ENCODE results near the gene EXOSC5.
A peak's percentile ranks its signal among the peaks of the same experiment; 100 is the strongest.
"Not testable (repeated sequence)": the region's sequence is repeated elsewhere in the genome, so short reads cannot be mapped to it uniquely, and the experiment has no call there.

Gene EXOSC5

GRCh38 chr19:41416194-41416674 is 19.1 kb upstream of the EXOSC5 start:
- FAIRE-seq (no peak), DNase-seq (ENCODE audit: insufficient read length, low spot score) (no peak)
- no peak for TF ChIP-seq TAF1 (IDR thresholded peaks at IDR 0.05; ENCODE audit: low read depth, low read length)
- no peak for TF ChIP-seq POLR2A (IDR thresholded peaks at IDR 0.05; ENCODE audit: low read depth, low read length)
- TF ChIP-seq POU2F2 (IDR thresholded peaks at IDR 0.05; ENCODE audit: low read depth, low read length): no peak
- no peak for TF ChIP-seq PAX5 (IDR thresholded peaks at IDR 0.05; ENCODE audit: insufficient read depth, low read length, severe bottlenecking)
- no peak for TF ChIP-seq SPI1 (IDR thresholded peaks at IDR 0.05; ENCODE audit: low read depth, low read length)
- TF ChIP-seq POLR2AphosphoS5 (IDR thresholded peaks at IDR 0.05; ENCODE audit: low read depth, low read length): no peak

GRCh38 chr19:41415154-41415571 is 18.0 kb upstream of the EXOSC5 start:
- TF ChIP-seq POLR2AphosphoS5 (IDR thresholded peaks at IDR 0.05; ENCODE audit: low read depth, low read length): no peak
- TF ChIP-seq POU2F2 (IDR thresholded peaks at IDR 0.05; ENCODE audit: low read depth, low read length): no peak
- TF ChIP-seq POLR2A (IDR thresholded peaks at IDR 0.05; ENCODE audit: low read depth, low read length): no peak
- TF ChIP-seq PAX5 (IDR thresholded peaks at IDR 0.05; ENCODE audit: insufficient read depth, low read length, severe bottlenecking): no peak
- TF ChIP-seq SPI1 (IDR thresholded peaks at IDR 0.05; ENCODE audit: low read depth, low read length): no peak
- no peak for TF ChIP-seq TAF1 (IDR thresholded peaks at IDR 0.05; ENCODE audit: low read depth, low read length)
- FAIRE-seq: no peak
- no peak for DNase-seq (ENCODE audit: insufficient read length, low spot score)

GRCh38 chr19:41414461-41414860 is 17.3 kb upstream of the EXOSC5 start:
- FAIRE-seq: no peak
- DNase-seq (ENCODE audit: insufficient read length, low spot score): no peak
- no peak for TF ChIP-seq PAX5 (IDR thresholded peaks at IDR 0.05; ENCODE audit: insufficient read depth, low read length, severe bottlenecking)
- TF ChIP-seq TAF1 (IDR thresholded peaks at IDR 0.05; ENCODE audit: low read depth, low read length): no peak
- TF ChIP-seq POLR2AphosphoS5 (IDR thresholded peaks at IDR 0.05; ENCODE audit: low read depth, low read length): no peak
- TF ChIP-seq SPI1 (IDR thresholded peaks at IDR 0.05; ENCODE audit: low read depth, low read length): no peak
- no peak for TF ChIP-seq POU2F2 (IDR thresholded peaks at IDR 0.05; ENCODE audit: low read depth, low read length)
- TF ChIP-seq POLR2A (IDR thresholded peaks at IDR 0.05; ENCODE audit: low read depth, low read length): no peak

GRCh38 chr19:41413947-41414346 is 16.8 kb upstream of the EXOSC5 start:
- TF ChIP-seq PAX5 (IDR thresholded peaks at IDR 0.05; ENCODE audit: insufficient read depth, low read length, severe bottlenecking): no peak
- no peak for TF ChIP-seq POU2F2 (IDR thresholded peaks at IDR 0.05; ENCODE audit: low read depth, low read length)
- no peak for TF ChIP-seq POLR2A (IDR thresholded peaks at IDR 0.05; ENCODE audit: low read depth, low read length)
- TF ChIP-seq SPI1 (IDR thresholded peaks at IDR 0.05; ENCODE audit: low read depth, low read length): no peak
- no peak for TF ChIP-seq POLR2AphosphoS5 (IDR thresholded peaks at IDR 0.05; ENCODE audit: low read depth, low read length)
- TF ChIP-seq TAF1 (IDR thresholded peaks at IDR 0.05; ENCODE audit: low read depth, low read length): no peak
- DNase-seq (ENCODE audit: insufficient read length, low spot score) (no peak), FAIRE-seq (no peak)

- no peak for TF ChIP-seq PAX5 (IDR thresholded peaks at IDR 0.05; ENCODE audit: insufficient read depth, low read length, severe bottlenecking)
- no peak for TF ChIP-seq POLR2A (IDR thresholded peaks at IDR 0.05; ENCODE audit: low read depth, low read length)
- no peak for TF ChIP-seq POU2F2 (IDR thresholded peaks at IDR 0.05; ENCODE audit: low read depth, low read length)
- no peak for TF ChIP-seq SPI1 (IDR thresholded peaks at IDR 0.05; ENCODE audit: low read depth, low read length)
- TF ChIP-seq POLR2AphosphoS5 (IDR thresholded peaks at IDR 0.05; ENCODE audit: low read depth, low read length): no peak
- no peak for TF ChIP-seq TAF1 (IDR thresholded peaks at IDR 0.05; ENCODE audit: low read depth, low read length)
- no peak for DNase-seq (ENCODE audit: insufficient read length, low spot score)
- FAIRE-seq: no peak
These were observed 15.8 kb upstream of the EXOSC5 start for GRCh38 chr19:41412953-41413352.

- no peak for TF ChIP-seq SPI1 (IDR thresholded peaks at IDR 0.05; ENCODE audit: low read depth, low read length)
- no peak for TF ChIP-seq POLR2A (IDR thresholded peaks at IDR 0.05; ENCODE audit: low read depth, low read length)
- no peak for TF ChIP-seq POU2F2 (IDR thresholded peaks at IDR 0.05; ENCODE audit: low read depth, low read length)
- TF ChIP-seq PAX5 (IDR thresholded peaks at IDR 0.05; ENCODE audit: insufficient read depth, low read length, severe bottlenecking): no peak
- TF ChIP-seq TAF1 (IDR thresholded peaks at IDR 0.05; ENCODE audit: low read depth, low read length): no peak
- no peak for TF ChIP-seq POLR2AphosphoS5 (IDR thresholded peaks at IDR 0.05; ENCODE audit: low read depth, low read length)
- no peak for DNase-seq (ENCODE audit: insufficient read length, low spot score)
- no peak for FAIRE-seq
These were observed 14.8 kb upstream of the EXOSC5 start for GRCh38 chr19:41411968-41412265.

GRCh38 chr19:41411100-41411967 is 14.2 kb upstream of the EXOSC5 start:
- no peak for FAIRE-seq
- TF ChIP-seq POU2F2 (IDR thresholded peaks at IDR 0.05; ENCODE audit: low read depth, low read length) (no peak), POLR2AphosphoS5 (IDR thresholded peaks at IDR 0.05; ENCODE audit: low read depth, low read length) (no peak), SPI1 (IDR thresholded peaks at IDR 0.05; ENCODE audit: low read depth, low read length) (no peak), TAF1 (IDR thresholded peaks at IDR 0.05; ENCODE audit: low read depth, low read length) (no peak), PAX5 (IDR thresholded peaks at IDR 0.05; ENCODE audit: insufficient read depth, low read length, severe bottlenecking) (no peak)

GRCh38 chr19:41410336-41411054 is 13.3 kb upstream of the EXOSC5 start:
- no peak for FAIRE-seq
- DNase-seq (ENCODE audit: insufficient read length, low spot score): no peak
- TF ChIP-seq SPI1 (IDR thresholded peaks at IDR 0.05; ENCODE audit: low read depth, low read length) (no peak), POU2F2 (IDR thresholded peaks at IDR 0.05; ENCODE audit: low read depth, low read length) (no peak)

More at GRCh38 chr19:41411100-41411967, 14.2 kb upstream of the EXOSC5 start:
- no peak for DNase-seq (ENCODE audit: insufficient read length, low spot score)

- peak; percentile 50 for FAIRE-seq
- no peak for TF ChIP-seq POLR2AphosphoS5 (IDR thresholded peaks at IDR 0.05; ENCODE audit: low read depth, low read length)
- no peak for TF ChIP-seq POU2F2 (IDR thresholded peaks at IDR 0.05; ENCODE audit: low read depth, low read length)
- no peak for TF ChIP-seq POLR2A (IDR thresholded peaks at IDR 0.05; ENCODE audit: low read depth, low read length)
- no peak for DNase-seq (ENCODE audit: insufficient read length, low spot score)
These were observed 12.1 kb upstream of the EXOSC5 start for GRCh38 chr19:41409288-41409687.

GRCh38 chr19:41408846-41409245 is 11.7 kb upstream of the EXOSC5 start:
- FAIRE-seq; DNase-seq (ENCODE audit: insufficient read length, low spot score): not testable (repeated sequence)

Measured in GM12891 (cell line).